DMS 273 treated with DMSO at 0.1 percent for 48 hours (cell line): ENCODE data around the gene PCDHGA7.
A peak's percentile ranks its signal among the peaks of the same experiment; 100 is the strongest.
"Not testable (repeated sequence)": the region's sequence is repeated elsewhere in the genome, so short reads cannot be mapped to it uniquely, and the experiment has no call there.

ENCODE experiments used
- DNase-seq: peaks from one replicate; lab custom pipeline; 2025; lab: John Stamatoyannopoulos, UW

Gene PCDHGA7

GRCh38 chr5:141382469-141383294 is at the start of gene PCDHGA7:
Gene PCDHGA7 (plus strand): TSS chr5:141382742. CDS start chr5:141382900, 158 bp downstream.
- DNase-seq = no peak

DNA sequence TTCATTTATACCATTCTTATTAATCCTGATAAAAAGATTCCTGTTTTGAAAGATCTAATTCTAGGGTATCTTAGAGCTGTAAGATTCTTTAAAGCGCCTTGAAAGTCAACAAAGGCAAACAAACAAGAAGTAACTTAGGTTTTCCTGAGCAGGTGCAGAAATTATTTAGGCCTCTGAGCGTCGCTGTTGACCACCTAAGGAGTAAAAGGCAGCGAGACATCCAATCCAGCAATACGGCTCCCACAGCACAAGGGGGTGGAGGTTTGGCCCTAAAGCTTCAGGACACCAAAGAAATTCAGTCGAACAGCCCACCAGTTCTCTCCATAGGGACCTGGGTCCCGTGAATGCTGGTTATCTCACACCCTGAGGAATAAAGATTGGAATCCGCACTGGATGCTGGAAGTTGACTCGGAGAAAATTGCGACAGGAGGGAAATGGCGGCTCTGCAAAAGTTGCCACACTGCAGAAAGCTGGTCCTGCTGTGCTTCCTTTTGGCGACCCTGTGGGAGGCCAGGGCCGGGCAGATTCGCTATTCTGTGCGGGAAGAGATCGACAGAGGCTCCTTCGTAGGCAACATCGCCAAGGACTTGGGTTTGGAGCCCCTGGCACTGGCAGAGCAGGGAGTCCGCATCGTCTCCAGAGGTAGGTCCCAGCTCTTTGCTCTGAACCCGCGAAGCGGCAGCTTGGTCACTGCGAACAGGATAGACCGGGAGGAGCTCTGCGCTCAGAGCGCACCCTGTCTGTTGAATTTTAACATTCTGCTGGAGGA is 43.8 kb upstream of the PCDHGA7 start, which contains the start of gene PCDHGA2:
PCDHGA2 (plus strand) TSS at position 223 of the 769 bp plus-strand sequence.
- DNase-seq = no peak

DNA sequence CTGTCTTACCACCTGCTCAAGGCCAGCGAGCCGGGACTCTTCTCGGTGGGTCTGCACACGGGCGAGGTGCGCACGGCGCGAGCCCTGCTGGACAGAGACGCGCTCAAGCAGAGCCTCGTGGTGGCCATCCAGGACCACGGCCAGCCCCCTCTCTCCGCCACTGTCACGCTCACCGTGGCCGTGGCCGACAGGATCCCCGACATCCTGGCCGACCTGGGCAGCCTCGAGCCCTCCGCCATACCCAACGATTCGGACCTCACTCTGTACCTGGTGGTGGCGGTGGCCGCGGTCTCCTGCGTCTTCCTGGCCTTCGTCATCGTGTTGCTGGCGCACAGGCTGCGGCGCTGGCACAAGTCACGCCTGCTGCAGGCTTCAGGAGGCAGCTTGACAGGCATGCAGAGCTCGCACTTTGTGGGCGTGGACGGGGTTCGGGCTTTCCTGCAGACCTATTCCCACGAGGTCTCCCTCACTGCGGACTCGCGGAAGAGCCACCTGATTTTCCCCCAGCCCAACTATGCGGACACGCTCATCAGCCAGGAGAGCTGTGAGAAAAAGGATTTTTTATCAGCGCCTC is 41.7 kb upstream of the PCDHGA7 start:
- not testable (repeated sequence) for DNase-seq

DNA sequence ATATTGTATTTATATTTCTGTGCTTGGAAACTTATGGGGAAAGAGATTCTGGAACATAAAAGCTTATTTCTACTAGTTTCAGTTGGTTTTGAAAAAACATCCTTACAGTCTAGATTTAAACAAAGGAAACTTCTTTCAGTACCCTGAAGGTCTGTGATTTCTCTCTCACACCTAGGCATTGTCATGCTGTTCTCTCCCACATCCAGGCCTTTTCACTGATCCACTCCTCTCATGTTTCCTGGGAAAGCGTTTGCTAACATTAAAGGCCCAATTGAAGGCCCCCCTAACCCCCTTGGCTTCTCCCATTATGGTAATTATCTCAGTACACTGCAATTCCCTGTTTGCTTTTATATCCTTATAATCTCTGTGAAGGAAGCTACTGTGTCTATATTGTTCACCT is 39.8 kb upstream of the PCDHGA7 start:
- DNase-seq = no peak

DNA sequence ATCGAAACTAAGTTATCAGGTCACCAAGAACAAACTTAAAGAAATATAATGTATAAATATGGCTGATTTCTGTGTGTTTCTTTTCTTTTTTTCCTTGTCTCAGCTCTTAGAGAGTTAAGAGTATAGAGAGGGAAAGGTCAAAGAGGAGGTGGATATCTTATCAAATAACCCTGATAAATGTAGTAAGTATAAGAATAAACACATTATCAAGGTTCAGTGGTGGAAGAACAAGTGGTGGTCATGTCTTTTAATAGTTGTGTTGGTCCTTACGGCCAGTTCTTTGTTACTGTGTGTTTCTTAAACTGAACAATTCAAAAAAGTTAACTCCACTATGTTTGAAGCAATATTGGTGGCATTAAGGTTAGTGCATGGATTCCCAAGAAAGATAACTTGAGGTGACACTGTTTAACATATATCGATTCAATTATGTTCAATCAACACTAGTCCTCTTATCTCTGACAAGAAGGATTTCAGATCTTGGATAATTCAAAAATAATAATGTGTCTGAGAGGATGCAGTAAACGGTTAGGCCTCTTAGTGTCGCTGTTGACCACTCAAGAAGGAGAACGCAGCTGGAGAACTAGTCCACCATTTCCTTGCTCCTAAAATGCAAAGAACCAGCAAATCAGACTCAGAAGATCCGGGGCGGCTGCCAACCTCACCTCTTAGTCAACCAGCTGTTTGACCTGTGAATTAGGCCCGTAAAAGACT is 39.1 kb upstream of the PCDHGA7 start, which contains the start of gene PCDHGA3:
PCDHGA3 (plus strand) TSS at position 588 of the 711 bp plus-strand sequence. CDS start 205 bp downstream, outside the sequence.
- no peak for DNase-seq

- DNase-seq = no peak
These were observed 38.5 kb upstream of the PCDHGA7 start for GRCh38 chr5:141343953-141344463.

- no peak for DNase-seq
These were observed 37.2 kb upstream of the PCDHGA7 start for GRCh38 chr5:141345327-141345726.

DNA sequence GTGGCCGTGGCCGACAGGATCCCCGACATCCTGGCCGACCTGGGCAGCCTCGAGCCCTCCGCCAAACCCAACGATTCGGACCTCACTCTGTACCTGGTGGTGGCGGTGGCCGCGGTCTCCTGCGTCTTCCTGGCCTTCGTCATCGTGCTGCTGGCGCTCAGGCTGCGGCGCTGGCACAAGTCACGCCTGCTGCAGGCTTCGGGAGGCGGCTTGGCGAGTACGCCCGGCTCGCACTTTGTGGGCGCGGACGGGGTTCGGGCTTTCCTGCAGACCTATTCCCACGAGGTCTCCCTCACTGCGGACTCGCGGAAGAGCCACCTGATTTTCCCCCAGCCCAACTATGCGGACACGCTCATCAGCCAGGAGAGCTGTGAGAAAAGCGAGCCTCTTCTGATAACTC is 36.5 kb upstream of the PCDHGA7 start:
- DNase-seq = not testable (repeated sequence)

DNA sequence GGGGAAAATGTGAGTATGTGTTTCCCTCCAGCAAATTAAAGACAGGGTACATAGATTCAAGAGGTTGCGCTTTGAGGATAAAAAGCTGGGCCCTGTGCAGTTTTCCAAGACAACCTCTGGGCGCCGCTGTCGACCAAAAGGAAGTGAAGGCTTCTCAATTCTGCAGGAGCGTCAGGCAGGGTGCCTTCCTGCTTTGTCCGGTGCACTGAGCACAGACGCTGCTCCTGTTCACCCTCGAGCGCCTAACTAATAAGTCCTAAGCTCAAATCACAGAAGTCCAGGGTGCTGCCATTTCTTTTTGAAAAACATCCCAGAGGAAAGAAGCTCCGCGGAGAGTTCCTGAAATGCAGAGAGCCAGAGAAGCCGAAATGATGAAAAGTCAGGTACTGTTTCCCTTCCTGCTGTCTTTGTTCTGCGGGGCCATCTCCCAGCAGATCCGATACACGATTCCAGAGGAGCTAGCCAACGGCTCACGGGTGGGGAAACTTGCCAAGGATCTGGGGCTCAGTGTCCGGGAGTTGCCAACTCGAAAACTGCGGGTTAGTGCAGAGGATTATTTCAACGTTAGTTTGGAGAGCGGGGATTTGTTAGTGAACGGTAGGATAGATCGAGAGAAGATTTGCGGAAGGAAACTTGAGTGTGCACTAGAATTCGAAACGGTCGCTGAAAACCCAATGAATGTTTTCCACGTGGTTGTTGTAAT is 32.5 kb upstream of the PCDHGA7 start, which contains the start of gene PCDHGB1:
PCDHGB1 (plus strand) TSS at position 183 of the 703 bp plus-strand sequence; CDS start at position 345, 162 bp downstream.
- DNase-seq = peak; percentile 42

- DNase-seq = no peak
These were observed 31.0 kb upstream of the PCDHGA7 start for GRCh38 chr5:141351591-141351990.

GRCh38 chr5:141354900-141355469 is 27.6 kb upstream of the PCDHGA7 start, which contains the start of gene PCDHGA4:
Gene PCDHGA4 (plus strand): TSS chr5:141355021. CDS start chr5:141355108, 87 bp downstream.
- DNase-seq = no peak

DNA sequence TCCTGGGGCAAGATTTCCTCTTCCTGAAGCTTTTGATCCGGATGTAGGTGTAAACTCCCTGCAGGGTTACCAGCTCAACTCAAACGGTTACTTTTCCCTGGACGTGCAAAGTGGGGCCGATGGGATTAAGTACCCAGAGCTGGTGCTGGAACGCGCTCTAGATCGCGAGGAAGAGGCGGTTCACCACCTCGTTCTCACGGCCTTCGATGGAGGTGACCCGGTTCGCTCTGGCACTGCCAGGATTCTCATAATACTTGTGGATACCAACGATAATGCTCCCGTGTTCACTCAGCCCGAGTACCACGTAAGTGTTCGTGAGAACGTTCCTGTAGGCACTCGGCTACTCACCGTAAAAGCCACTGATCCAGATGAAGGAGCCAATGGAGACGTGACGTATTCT is 26.9 kb upstream of the PCDHGA7 start:
- DNase-seq = no peak

GRCh38 chr5:141356133-141356532 is 26.4 kb upstream of the PCDHGA7 start:
- no peak for DNase-seq

DNA sequence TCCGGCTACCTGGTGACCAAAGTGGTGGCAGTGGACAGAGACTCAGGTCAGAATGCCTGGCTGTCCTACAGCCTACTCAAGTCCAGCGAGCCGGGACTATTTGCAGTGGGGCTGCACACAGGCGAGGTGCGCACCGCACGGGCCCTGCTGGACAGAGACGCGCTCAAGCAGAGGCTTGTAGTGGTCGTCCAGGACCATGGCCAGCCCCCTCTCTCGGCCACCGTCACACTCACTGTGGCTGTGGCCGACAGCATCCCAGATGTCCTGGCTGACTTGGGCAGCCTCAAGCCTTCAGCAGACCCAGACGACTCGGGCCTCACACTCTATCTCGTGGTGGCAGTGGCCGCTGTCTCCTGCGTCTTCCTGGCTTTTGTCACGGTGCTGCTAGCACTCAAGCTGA is 25.6 kb upstream of the PCDHGA7 start:
- DNase-seq = no peak

GRCh38 chr5:141359790-141360426 is 22.6 kb upstream of the PCDHGA7 start, which contains the start of gene PCDHGB2:
Gene PCDHGB2 (plus strand): TSS chr5:141359994. CDS start chr5:141360136, 142 bp downstream.
- no peak for DNase-seq

DNA sequence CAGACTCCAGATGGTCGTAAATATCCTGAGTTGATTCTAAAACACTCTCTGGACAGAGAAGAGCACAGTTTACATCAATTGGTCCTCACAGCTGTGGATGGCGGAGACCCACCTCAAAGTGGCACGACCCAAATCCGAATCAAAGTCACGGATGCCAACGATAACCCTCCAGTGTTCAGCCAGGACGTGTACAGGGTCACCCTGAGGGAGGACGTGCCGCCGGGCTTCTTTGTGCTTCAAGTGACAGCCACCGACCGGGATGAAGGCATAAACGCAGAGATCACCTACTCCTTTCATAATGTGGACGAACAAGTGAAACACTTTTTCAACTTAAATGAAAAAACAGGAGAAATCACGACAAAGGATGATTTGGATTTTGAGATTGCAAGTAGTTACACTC is 21.9 kb upstream of the PCDHGA7 start:
- no peak for DNase-seq

GRCh38 chr5:141362719-141363118 is 19.8 kb upstream of the PCDHGA7 start:
- DNase-seq = no peak

GRCh38 chr5:141363952-141364660 is 18.4 kb upstream of the PCDHGA7 start, which contains the start of gene PCDHGA5:
Gene PCDHGA5 (plus strand): TSS chr5:141364162. CDS start chr5:141364331, 169 bp downstream.
- DNase-seq = no peak
